SK-N-SH (cell line): Measurements from ENCODE around the gene LMF1. TPM values are rescaled to one million over a fixed set of nuclear protein-coding genes. Genes with fewer than 3 reads are reported as not detected.

Source experiments
- CTCF ChIA-PET: fragments of 300-600, 350-600 bp; formaldehyde crosslinking; extraction: SDS; loops from one replicate; lab custom pipeline; 2021; lab: Yijun Ruan, JAX
- POLR2A ChIA-PET: fragments of 350-600 bp; sonication (Branson Sonifier 250); formaldehyde crosslinking; extraction: SDS; loops from one replicate; lab custom pipeline; 2020; ENCODE audit warnings: antibody characterized with exemption, inconsistent platforms; lab: Yijun Ruan, JAX
- DNase-seq: peaks from one replicate; pipeline ENCODE4 v3.0.0; 2012
- H2AFZ ChIP-seq: fragments of 200-600 bp; sonication (generic); 2 replicates; pipeline ENCODE4 v1.8.1; 2016; ENCODE audit warnings: antibody characterized with exemption, mild to moderate bottlenecking, low read depth
- H3F3A ChIP-seq: fragments of 200-600 bp; sonication (generic); replicated peaks from 2 replicates; pipeline ENCODE3; 2016; ENCODE audit warnings: antibody characterized with exemption, mild to moderate bottlenecking; ENCODE audit not compliant: insufficient read depth
- H3K27ac ChIP-seq, 2 experiments: fragments of 200-500 bp in 1 of 2; fragments of 200-600 bp in 1 of 2; sonication (Bioruptor generic) in 1 of 2; sonication (generic), shearing (Covaris generic) in 1 of 2; 2 replicates each; pipeline versions ENCODE4 v1.5.1 to v1.6.1; 2014 to 2016; ENCODE audit warnings: low read depth in 2 of 2, inconsistent platforms in 1 of 2, low read length in 1 of 2, mild to moderate bottlenecking in 1 of 2, mixed read lengths in 1 of 2
- H3K27me3 ChIP-seq: fragments of 200-600 bp; sonication (generic), shearing (Covaris generic); 2 replicates; pipeline ENCODE4 v1.6.1; 2016; ENCODE audit warnings: mixed run types; ENCODE audit not compliant: insufficient read depth
- H3K36me3 ChIP-seq, 2 experiments: fragments of 200-500 bp in 1 of 2; fragments of 200-600 bp in 1 of 2; sonication (Bioruptor generic) in 1 of 2; sonication (generic) in 1 of 2; replicated peaks in 1 of 2; 2 replicates each; pipeline versions ENCODE3 to v1.5.1; 2014 to 2016; ENCODE audit warnings: low read length in 1 of 2, mild to moderate bottlenecking in 1 of 2; ENCODE audit not compliant: insufficient read depth in 2 of 2, control insufficient read depth in 1 of 2
- H3K4me1 ChIP-seq, 2 experiments: fragments of 200-500 bp in 1 of 2; fragments of 200-600 bp in 1 of 2; sonication (Bioruptor generic) in 1 of 2; sonication (generic), shearing (Covaris generic) in 1 of 2; 2 replicates each; pipeline versions ENCODE4 v1.5.1 to v1.6.1; 2014 to 2016; ENCODE audit warnings: low read depth in 1 of 2, low read length in 1 of 2, mixed run types in 1 of 2; ENCODE audit not compliant: insufficient read depth in 2 of 2, control insufficient read depth in 1 of 2
- H3K4me2 ChIP-seq: fragments of 200-600 bp; sonication (generic), shearing (Covaris generic); 2 replicates; pipeline ENCODE4 v1.6.1; 2017; ENCODE audit warnings: mixed run types
- H3K4me3 ChIP-seq, 2 experiments: fragments of 200-500 bp in 1 of 2; fragments of 200-600 bp in 1 of 2; sonication (Bioruptor generic) in 1 of 2; sonication (generic), shearing (Covaris generic) in 1 of 2; 2 replicates each; pipeline versions ENCODE4 v1.5.1 to v1.8.1; 2014 to 2016; ENCODE audit warnings: low read depth in 2 of 2, inconsistent platforms in 1 of 2, low read length in 1 of 2, mild to moderate bottlenecking in 1 of 2, mixed read lengths in 1 of 2, moderate library complexity in 1 of 2
- H3K79me2 ChIP-seq: fragments of 200-600 bp; sonication (generic); 2 replicates; pipeline ENCODE4 v1.8.1; 2017; ENCODE audit warnings: mild to moderate bottlenecking; ENCODE audit not compliant: insufficient read depth
- H3K9ac ChIP-seq: fragments of 200-600 bp; sonication (generic); 2 replicates; pipeline ENCODE4 v1.6.1; 2017; ENCODE audit warnings: mixed run types
- H3K9me2 ChIP-seq: fragments of 200-600 bp; sonication (generic); 2 replicates; pipeline ENCODE4 v1.6.1; 2017; ENCODE audit warnings: mixed run types
- H3K9me3 ChIP-seq: fragments of 200-600 bp; sonication (generic); 2 replicates; pipeline ENCODE4 v1.6.1; 2017; ENCODE audit warnings: mixed run types, mild to moderate bottlenecking, moderate library complexity
- H4K20me1 ChIP-seq: fragments of 200-600 bp; sonication (generic); 2 replicates; pipeline ENCODE4 v1.6.1; 2017; ENCODE audit warnings: mild to moderate bottlenecking, mixed run types; ENCODE audit not compliant: insufficient read depth
- CHD2 ChIP-seq: fragments of 150-350 bp; IDR thresholded peaks from 2 replicates; pipeline ENCODE4 v1.6.1; 2018; ENCODE audit warnings: low read length; ENCODE audit not compliant: partially characterized antibody
- ELF1 ChIP-seq: IDR thresholded peaks from 2 replicates; pipeline ENCODE4 v1.4.0; 2012
- EP300 ChIP-seq, 2 experiments: IDR thresholded peaks; 2 replicates each; pipeline versions ENCODE4 v1.4.0 to v1.6.1; 2012; ENCODE audit warnings: borderline replicate concordance in 1 of 2, low read depth in 1 of 2, low read length in 1 of 2
- EZH2phosphoT487 ChIP-seq: fragments of 200-600 bp; sonication (generic); IDR thresholded peaks from 2 replicates; pipeline ENCODE4 v1.6.1; 2017; ENCODE audit warnings: low read depth, mixed run types, mild to moderate bottlenecking, antibody characterized with exemption, moderate library complexity, borderline replicate concordance
- FOSL2 ChIP-seq: IDR thresholded peaks from 2 replicates; pipeline ENCODE4 v1.4.0; 2012; ENCODE audit warnings: low read depth, mild to moderate bottlenecking, moderate library complexity, borderline replicate concordance
- GABPA ChIP-seq: IDR thresholded peaks from 2 replicates; pipeline ENCODE4 v1.4.0; 2012; ENCODE audit warnings: low read depth, mild to moderate bottlenecking
- IRF3 ChIP-seq: fragments of 150-350 bp; IDR thresholded peaks from 2 replicates; pipeline ENCODE4 v1.6.1; 2016; ENCODE audit warnings: mild to moderate bottlenecking, low read depth, low read length
- JUND ChIP-seq: IDR thresholded peaks from 2 replicates; pipeline ENCODE4 v1.4.0; 2012
- MEF2A ChIP-seq: IDR thresholded peaks from 2 replicates; pipeline ENCODE4 v1.4.0; 2012; ENCODE audit warnings: low read depth, borderline replicate concordance
- MXI1 ChIP-seq: IDR thresholded peaks from 2 replicates; pipeline ENCODE4 v1.6.1; 2012; ENCODE audit warnings: mild to moderate bottlenecking, low read depth, low read length, improper control_type of control experiment
- NFIC ChIP-seq: IDR thresholded peaks from 2 replicates; pipeline ENCODE4 v1.4.0; 2012; ENCODE audit warnings: borderline replicate concordance
- POLR2AphosphoS5 ChIP-seq: IDR thresholded peaks from 2 replicates; pipeline ENCODE4 v1.6.1; 2012; ENCODE audit warnings: low read depth, low read length
- REST ChIP-seq: IDR thresholded peaks from 2 replicates; pipeline ENCODE4 v1.6.1; 2012; ENCODE audit warnings: mild to moderate bottlenecking, low read depth, low read length, moderate library complexity
- RXRA ChIP-seq: IDR thresholded peaks from 2 replicates; pipeline ENCODE4 v1.4.0; 2012; ENCODE audit warnings: low read depth, mild to moderate bottlenecking, borderline replicate concordance
- TAF1 ChIP-seq: IDR thresholded peaks from 2 replicates; pipeline ENCODE4 v1.6.1; 2012; ENCODE audit warnings: low read depth, mild to moderate bottlenecking, low read length, moderate library complexity, borderline replicate concordance
- TEAD4 ChIP-seq: IDR thresholded peaks from 2 replicates; pipeline ENCODE4 v1.4.0; 2012; ENCODE audit warnings: mild to moderate bottlenecking, borderline replicate concordance; ENCODE audit not compliant: insufficient read depth
- YY1 ChIP-seq: IDR thresholded peaks from 2 replicates; pipeline ENCODE4 v1.4.0; 2012; ENCODE audit warnings: low read depth, mild to moderate bottlenecking
- WGBS: methylation state at CpG from one replicate; pipeline ENCODE4 v1.1.6; 2017; ENCODE audit warnings: low lambda C conversion rate; 5-methylcytosine and 5-hydroxymethylcytosine counted together
- polyA plus RNA-seq, 3 experiments: library from polyadenylated mRNA; depleted of rRNA; stranded (reverse); fragments of >200 nt; gene quantifications; 2 replicates each; pipeline ENCODE4 v1.2.3, GENCODE V29; 2012
- TF ChIP-seq, protein P1 (sequence below): fragments of 200-600 bp; sonication (generic); IDR thresholded peaks from 2 replicates; pipeline ENCODE4 v1.6.1; 2017; ENCODE audit warnings: antibody characterized with exemption, mild to moderate bottlenecking, moderate library complexity

The LMF1 gene
- polyA plus RNA-seq, 1 of the 3 experiments (the other 2 are of a cell fraction) = 5.7 TPM

DNA sequence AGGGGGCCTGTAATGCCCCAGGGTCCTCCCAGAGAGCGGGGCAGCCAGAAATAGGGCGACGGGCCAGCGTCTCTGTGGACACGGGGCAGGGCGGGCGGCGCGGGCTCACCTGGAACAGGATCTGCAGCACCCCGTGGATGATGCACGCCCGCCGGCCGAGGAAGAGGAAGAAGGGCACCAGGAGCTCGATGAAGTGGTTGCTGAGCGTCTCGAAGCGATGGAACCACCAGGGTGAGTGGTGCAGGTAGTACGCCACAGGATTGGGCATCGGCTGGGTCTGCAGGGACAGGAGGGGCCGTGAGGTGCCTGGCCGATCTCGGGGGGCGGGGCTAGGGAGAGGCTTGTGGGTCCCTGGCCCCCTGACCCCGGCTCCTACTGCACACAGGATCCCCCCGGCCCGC, 91.3 kb downstream of the LMF1 start (continued):
- TF ChIP-seq, protein P1, sequence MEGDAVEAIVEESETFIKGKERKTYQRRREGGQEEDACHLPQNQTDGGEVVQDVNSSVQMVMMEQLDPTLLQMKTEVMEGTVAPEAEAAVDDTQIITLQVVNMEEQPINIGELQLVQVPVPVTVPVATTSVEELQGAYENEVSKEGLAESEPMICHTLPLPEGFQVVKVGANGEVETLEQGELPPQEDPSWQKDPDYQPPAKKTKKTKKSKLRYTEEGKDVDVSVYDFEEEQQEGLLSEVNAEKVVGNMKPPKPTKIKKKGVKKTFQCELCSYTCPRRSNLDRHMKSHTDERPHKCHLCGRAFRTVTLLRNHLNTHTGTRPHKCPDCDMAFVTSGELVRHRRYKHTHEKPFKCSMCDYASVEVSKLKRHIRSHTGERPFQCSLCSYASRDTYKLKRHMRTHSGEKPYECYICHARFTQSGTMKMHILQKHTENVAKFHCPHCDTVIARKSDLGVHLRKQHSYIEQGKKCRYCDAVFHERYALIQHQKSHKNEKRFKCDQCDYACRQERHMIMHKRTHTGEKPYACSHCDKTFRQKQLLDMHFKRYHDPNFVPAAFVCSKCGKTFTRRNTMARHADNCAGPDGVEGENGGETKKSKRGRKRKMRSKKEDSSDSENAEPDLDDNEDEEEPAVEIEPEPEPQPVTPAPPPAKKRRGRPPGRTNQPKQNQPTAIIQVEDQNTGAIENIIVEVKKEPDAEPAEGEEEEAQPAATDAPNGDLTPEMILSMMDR = no peak

DNA sequence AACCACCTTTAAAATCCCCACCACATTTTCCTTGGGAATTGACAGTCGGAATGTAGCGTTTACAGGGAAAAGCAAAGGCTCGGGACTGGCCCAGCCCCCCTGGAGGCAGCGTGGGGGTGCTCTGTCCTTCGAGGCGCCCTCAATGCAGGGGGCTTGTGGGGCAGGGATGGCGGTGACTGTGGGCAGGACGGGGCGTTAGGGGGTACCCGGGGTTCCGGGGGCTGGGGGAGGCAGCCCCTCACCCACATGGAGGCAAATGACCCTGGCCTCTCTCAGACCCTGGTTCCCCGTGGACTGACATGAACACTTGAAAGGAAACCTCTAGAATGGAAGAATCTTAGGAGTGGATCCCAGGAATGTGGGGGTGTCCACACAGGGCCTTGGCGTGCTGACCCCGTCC, 91.9 kb downstream of the LMF1 start:
- no peak overlapping the region for H3K27ac ChIP-seq
- no peaks in the 10 kb centered on the region for H4K20me1 ChIP-seq
- H3K9me3 ChIP-seq = no peaks in the 10 kb centered on the region
- no peak overlapping the region for H3K9ac ChIP-seq
- no peaks in the 10 kb centered on the region for H3F3A ChIP-seq
- no peaks in the 10 kb centered on the region for H3K79me2 ChIP-seq
- no peak overlapping the region for H3K4me2 ChIP-seq
- POLR2A ChIA-PET = no interaction called here
- no peaks in the 10 kb centered on the region for H3K36me3 ChIP-seq
- DNase-seq = no peak
- no peak overlapping the region for H2AFZ ChIP-seq
- 56% methylated on average over 5 of the region's 14 CpGs for WGBS
- H3K9me2 ChIP-seq = no peaks in the 10 kb centered on the region
- CTCF ChIA-PET = interaction anchor here (0.5 to 1.5 kb wide), 8 partner anchors 9 to 179 kb away, joined by 3 to 9 read pairs (median 3); no protein-coding TSS in a partner anchor
- H3K4me3 ChIP-seq = no peak overlapping the region
- no peaks in the 10 kb centered on the region for H3K4me1 ChIP-seq
- no peaks in the 10 kb centered on the region for H3K27me3 ChIP-seq
- TF ChIP-seq REST (no peak), YY1 (no peak), JUND (no peak), EP300 (IDR thresholded peaks at IDR 0.05; ENCODE audit: borderline replicate concordance in 1 of 2, low read depth in 1 of 2, low read length in 1 of 2) (no peak), EZH2phosphoT487 (no peak), TAF1 (no peak), RXRA (no peak), GABPA (no peak), POLR2AphosphoS5 (no peak), TEAD4 (no peak), NFIC (no peak), ELF1 (no peak), FOSL2 (no peak), MXI1 (no peak), MEF2A (no peak), CHD2 (no peak), IRF3 (no peak)
- TF ChIP-seq, protein P1 = no peak
